ENCODE data around the gene PRSS12. TPM values are rescaled to one million over a fixed set of nuclear protein-coding genes. Genes with fewer than 3 reads are reported as not detected.

The PRSS12 gene
- total RNA-seq, 1 experiment from 2014 or later = 13.8 TPM

DNA sequence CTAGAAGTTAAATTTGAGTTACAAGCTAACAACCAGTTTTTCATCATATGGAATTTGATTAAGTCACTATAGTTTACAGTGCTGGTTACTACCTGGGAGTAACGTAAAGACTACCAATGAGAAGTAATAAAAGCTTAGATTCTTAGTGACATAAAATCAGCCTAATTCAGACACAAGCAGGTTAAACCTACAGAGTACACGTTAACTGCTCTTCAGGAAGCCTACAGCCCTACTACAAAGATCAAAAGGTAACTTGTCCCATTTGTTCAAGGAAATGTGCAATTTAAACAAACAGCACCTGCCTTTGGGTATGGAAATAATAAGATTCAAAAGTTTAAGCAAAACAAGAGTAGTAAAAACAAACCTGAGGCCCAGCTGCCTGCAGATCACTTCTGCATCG, 21.5 kb downstream of the PRSS12 start:
- no peak for ATAC-seq
- Histone ChIP-seq H3K9ac (ENCODE audit: low read length) (no peak overlapping the region), H3K9me2 (ENCODE audit: insufficient read depth) (no peaks in the 10 kb centered on the region), H3K4me3 (replicated peaks in 1 of 2; ENCODE audit: low read depth in 1 of 2, low read length in 2 of 2) (no peak overlapping the region), H3K36me3 (ENCODE audit: control insufficient read depth in 1 of 2, insufficient read depth in 2 of 2, low read length in 2 of 2) (no peaks in the 10 kb centered on the region), H4K20me1 (ENCODE audit: insufficient read depth) (no peaks in the 10 kb centered on the region), H3K79me2 (ENCODE audit: insufficient read depth, low read length) (no peaks in the 10 kb centered on the region), H2AFZ (ENCODE audit: low read depth, low read length, poor library complexity, severe bottlenecking) (no peak overlapping the region), H3K4me1 (ENCODE audit: control insufficient read depth in 1 of 2, insufficient read depth in 2 of 2, low read length in 2 of 2) (no peaks in the 10 kb centered on the region), H3K27ac (ENCODE audit: low read depth, low read length) (no peak overlapping the region), H3K9me3 (ENCODE audit: control insufficient read depth in 1 of 2, insufficient read depth in 1 of 2, low read depth in 1 of 2, low read length in 2 of 2) (no peaks in the 10 kb centered on the region), H3K27me3 (ENCODE audit: insufficient read depth, low read length) (no peaks in the 10 kb centered on the region), H3K4me2 (ENCODE audit: low read length) (no peak overlapping the region)
- RAD21 ChIA-PET (ENCODE audit: low non-redundant PET in 1 of 2, low total read pairs in 2 of 2, uncharacterized antibody in 2 of 2, unreplicated experiment in 2 of 2) = no interaction called here
- POLR2A ChIA-PET = no interaction called here
- intact Hi-C loops (cut with micrococcal nuclease) = no loop called here
- CTCF ChIA-PET = no interaction called here
- TF ChIP-seq FOSL1 (IDR thresholded peaks at IDR 0.05; ENCODE audit: low read depth) (no peak), EGR1 (IDR thresholded peaks at IDR 0.05; ENCODE audit: low read depth) (no peak), CBX3 (IDR thresholded peaks at IDR 0.05; ENCODE audit: low read depth) (no peak), EZH2phosphoT487 (IDR thresholded peaks at IDR 0.05; ENCODE audit: borderline replicate concordance) (no peak), CTCF (IDR thresholded peaks at IDR 0.05 in 2 of 3, conservative IDR thresholded peaks at IDR 0.05 in 1 of 3; ENCODE audit: borderline replicate concordance in 1 of 3, insufficient read depth in 1 of 3, low read depth in 2 of 3, low read length in 2 of 3) (no peak), ZNF274 (IDR thresholded peaks at IDR 0.05; ENCODE audit: low read depth, low read length) (no peak), POLR2A (IDR thresholded peaks at IDR 0.05; ENCODE audit: borderline replicate concordance, extremely low read depth, insufficient read depth, insufficient read length) (no peak), ZFX (IDR thresholded peaks at IDR 0.05) (no peak), ATF3 (IDR thresholded peaks at IDR 0.05) (no peak)
- TF ChIP-seq, protein P1, sequence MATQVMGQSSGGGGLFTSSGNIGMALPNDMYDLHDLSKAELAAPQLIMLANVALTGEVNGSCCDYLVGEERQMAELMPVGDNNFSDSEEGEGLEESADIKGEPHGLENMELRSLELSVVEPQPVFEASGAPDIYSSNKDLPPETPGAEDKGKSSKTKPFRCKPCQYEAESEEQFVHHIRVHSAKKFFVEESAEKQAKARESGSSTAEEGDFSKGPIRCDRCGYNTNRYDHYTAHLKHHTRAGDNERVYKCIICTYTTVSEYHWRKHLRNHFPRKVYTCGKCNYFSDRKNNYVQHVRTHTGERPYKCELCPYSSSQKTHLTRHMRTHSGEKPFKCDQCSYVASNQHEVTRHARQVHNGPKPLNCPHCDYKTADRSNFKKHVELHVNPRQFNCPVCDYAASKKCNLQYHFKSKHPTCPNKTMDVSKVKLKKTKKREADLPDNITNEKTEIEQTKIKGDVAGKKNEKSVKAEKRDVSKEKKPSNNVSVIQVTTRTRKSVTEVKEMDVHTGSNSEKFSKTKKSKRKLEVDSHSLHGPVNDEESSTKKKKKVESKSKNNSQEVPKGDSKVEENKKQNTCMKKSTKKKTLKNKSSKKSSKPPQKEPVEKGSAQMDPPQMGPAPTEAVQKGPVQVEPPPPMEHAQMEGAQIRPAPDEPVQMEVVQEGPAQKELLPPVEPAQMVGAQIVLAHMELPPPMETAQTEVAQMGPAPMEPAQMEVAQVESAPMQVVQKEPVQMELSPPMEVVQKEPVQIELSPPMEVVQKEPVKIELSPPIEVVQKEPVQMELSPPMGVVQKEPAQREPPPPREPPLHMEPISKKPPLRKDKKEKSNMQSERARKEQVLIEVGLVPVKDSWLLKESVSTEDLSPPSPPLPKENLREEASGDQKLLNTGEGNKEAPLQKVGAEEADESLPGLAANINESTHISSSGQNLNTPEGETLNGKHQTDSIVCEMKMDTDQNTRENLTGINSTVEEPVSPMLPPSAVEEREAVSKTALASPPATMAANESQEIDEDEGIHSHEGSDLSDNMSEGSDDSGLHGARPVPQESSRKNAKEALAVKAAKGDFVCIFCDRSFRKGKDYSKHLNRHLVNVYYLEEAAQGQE (IDR thresholded peaks at IDR 0.05; ENCODE audit: low read depth) = no peak
- no peak for DNase-seq (ENCODE audit: low read depth, low spot score)
- no TSS peak for BruUV-seq (replicated peaks)
